UCSD-AML1 (cell line): Measurements from ENCODE around the gene ZNF221.
A peak's percentile ranks its signal among the peaks of the same experiment; 100 is the strongest.
"Not testable (repeated sequence)": the region's sequence is repeated elsewhere in the genome, so short reads cannot be mapped to it uniquely, and the experiment has no call there.

ENCODE experiments used
- DNase-seq: peaks from one replicate; lab custom pipeline; 2025; ENCODE audit not compliant: unreplicated experiment; lab: John Stamatoyannopoulos, UW

The ZNF221 gene

GRCh38 chr19:43950834-43951645, at the start of gene ZNF221:
Gene ZNF221, plus strand, starts transcription at chr19:43951228. Its CDS starts 11,499 bp downstream, at chr19:43962727.
- peak; percentile 88 for DNase-seq

GRCh38 chr19:43901395-43902390, 49.3 kb upstream of the ZNF221 start:
- DNase-seq, result peak; percentile 53

GRCh38 chr19:43902399-43902798, 48.6 kb upstream of the ZNF221 start:
- DNase-seq, result no peak

GRCh38 chr19:43905897-43906296, 45.1 kb upstream of the ZNF221 start:
- DNase-seq, result no peak

GRCh38 chr19:43906774-43907173, 44.3 kb upstream of the ZNF221 start:
- no peak for DNase-seq

- DNase-seq, result no peak
Measured at GRCh38 chr19:43908659-43909058, 42.4 kb upstream of the ZNF221 start.

- DNase-seq, result no peak
Measured at GRCh38 chr19:43910884-43911283, 40.1 kb upstream of the ZNF221 start.

GRCh38 chr19:43913383-43913782, 37.6 kb upstream of the ZNF221 start:
- DNase-seq, result no peak

GRCh38 chr19:43914051-43914450, 37.0 kb upstream of the ZNF221 start:
- no peak for DNase-seq

- no peak for DNase-seq
Measured at GRCh38 chr19:43923875-43924274, 27.2 kb upstream of the ZNF221 start.

- no peak for DNase-seq
Measured at GRCh38 chr19:43928820-43929219, 22.2 kb upstream of the ZNF221 start.

GRCh38 chr19:43934055-43934984, 16.7 kb upstream of the ZNF221 start:
- DNase-seq, result peak; percentile 10

GRCh38 chr19:43934985-43935708, 15.9 kb upstream of the ZNF221 start, which contains the start of gene ZNF45:
Gene ZNF45, minus strand, starts transcription at chr19:43935282. Its CDS starts 13,097 bp downstream, at chr19:43922185.
- peak; percentile 88 for DNase-seq

- DNase-seq, result no peak
Measured at GRCh38 chr19:43936188-43936587, 14.8 kb upstream of the ZNF221 start.

- no peak for DNase-seq
Measured at GRCh38 chr19:43939557-43940260, 11.3 kb upstream of the ZNF221 start.

- DNase-seq, result no peak
Measured at GRCh38 chr19:43940719-43941118, 10.3 kb upstream of the ZNF221 start.

GRCh38 chr19:43941209-43941608, 9.8 kb upstream of the ZNF221 start:
- DNase-seq, result no peak

- DNase-seq, result not testable (repeated sequence)
Measured at GRCh38 chr19:43947412-43947811, 3.6 kb upstream of the ZNF221 start.

GRCh38 chr19:43949803-43950202, 1.2 kb upstream of the ZNF221 start:
- not testable (repeated sequence) for DNase-seq
